GM19043 (cell line): ENCODE data around the gene MACROD2.

ENCODE experiments used
- ATAC-seq: cut with Tn5 transposase; IDR thresholded peaks from one replicate; pipeline ENCODE4 v1.9.1; 2021; ENCODE audit warnings: low read depth; ENCODE audit not compliant: unreplicated experiment

MACROD2 gene

DNA sequence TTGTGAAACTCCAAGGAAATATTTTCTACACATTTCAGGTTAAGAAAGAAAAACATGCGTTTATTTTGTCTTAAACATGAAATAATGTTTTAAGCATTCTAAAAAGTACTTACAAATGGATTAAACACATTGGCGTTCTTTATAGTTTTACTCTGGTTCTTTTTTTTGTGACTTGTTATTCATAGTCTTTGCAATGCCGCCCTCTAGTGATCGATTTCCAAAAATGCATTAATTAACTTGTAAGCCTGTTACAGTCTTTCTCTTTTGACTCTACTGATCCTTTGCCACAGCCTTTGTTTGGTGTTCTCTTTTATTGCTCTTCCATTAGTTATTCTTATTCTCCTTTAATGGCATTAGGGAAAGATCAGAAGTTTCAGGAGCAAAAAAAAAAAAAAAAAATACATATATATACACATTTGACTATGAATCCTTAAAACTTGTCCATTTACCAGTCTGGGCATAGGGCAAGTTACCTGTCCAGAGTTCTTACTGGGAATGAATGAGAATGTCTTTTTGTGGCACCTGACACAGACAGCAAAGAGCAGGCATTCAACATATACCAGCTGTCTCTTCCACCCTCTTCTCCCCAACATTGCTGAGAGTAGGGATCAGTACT is 59.9 kb downstream of the MACROD2 start:
- no peak for ATAC-seq

DNA sequence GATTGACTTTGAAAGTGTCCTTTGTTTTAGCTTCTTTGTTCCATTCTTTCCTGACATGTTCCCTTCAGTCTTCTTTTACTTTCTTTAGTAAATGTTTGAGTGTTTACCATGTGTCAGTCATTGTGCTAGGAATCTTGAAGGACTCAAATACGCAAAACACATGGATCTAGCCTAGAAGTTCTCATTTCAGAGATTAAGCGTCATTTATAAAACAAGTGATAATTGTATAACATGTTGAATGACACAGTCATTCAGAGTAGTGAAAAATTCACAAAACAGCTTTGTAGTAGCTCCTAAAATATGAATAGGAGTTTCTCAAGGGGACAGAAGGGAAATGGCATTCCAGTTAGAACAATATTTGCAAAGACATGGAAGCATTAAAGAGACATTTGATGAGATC is 66.9 kb downstream of the MACROD2 start:
- no peak for ATAC-seq

- no peak for ATAC-seq
Observed at GRCh38 chr20:14062786-14063185, 67.5 kb downstream of the MACROD2 start.

GRCh38 chr20:14064333-14064732 is 69.0 kb downstream of the MACROD2 start:
- ATAC-seq = no peak

DNA sequence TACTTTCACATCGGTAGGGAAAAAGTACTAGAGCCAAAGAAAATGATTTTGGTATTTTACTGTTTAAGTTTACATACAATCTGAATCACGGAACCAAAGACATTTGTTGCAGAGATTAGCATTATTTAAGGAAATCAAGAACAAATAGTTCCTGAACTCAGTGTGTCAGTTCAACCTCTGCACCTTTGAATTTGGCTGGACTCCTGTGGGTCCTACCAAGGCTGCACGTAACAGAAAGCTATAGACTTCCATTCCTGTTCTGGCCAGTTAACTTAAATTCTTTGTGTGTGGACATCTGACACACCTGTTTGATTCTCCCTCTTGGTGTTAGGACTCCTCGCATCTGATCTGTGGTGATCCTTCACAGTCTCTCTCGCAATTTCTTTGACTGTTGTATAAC is 69.6 kb downstream of the MACROD2 start:
- ATAC-seq = no peak

- ATAC-seq = no peak
Observed at GRCh38 chr20:14065774-14066173, 70.5 kb downstream of the MACROD2 start.

- ATAC-seq = no peak
Observed at GRCh38 chr20:14067603-14068002, 72.3 kb downstream of the MACROD2 start.

DNA sequence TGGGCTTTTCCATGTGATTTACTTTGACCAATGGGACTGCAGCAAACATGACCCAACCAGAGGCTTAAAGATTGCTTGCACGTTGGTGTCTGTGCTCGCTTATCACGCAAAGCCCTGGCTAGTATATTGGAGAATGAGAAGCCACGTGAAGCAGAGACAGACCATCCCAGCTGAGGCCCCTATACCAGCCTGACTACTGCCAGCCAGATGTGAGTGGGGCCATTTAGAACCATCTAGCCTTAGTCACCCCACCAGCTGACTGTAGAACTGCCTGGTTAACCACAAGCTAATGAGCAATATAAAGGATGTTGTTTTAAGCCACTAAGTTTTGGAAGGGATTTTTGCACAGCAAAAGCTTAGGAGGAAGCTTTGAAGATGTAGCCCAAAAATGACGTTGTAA is 74.5 kb downstream of the MACROD2 start:
- no peak for ATAC-seq

GRCh38 chr20:14093652-14094051 is 98.3 kb downstream of the MACROD2 start:
- no peak for ATAC-seq

- no peak for ATAC-seq
Observed at GRCh38 chr20:14098261-14098660, 102.9 kb downstream of the MACROD2 start.

GRCh38 chr20:14113416-14113815 is 118.1 kb downstream of the MACROD2 start:
- no peak for ATAC-seq

GRCh38 chr20:14114065-14114704 is 118.9 kb downstream of the MACROD2 start:
- ATAC-seq = no peak

- no peak for ATAC-seq
Observed at GRCh38 chr20:14116037-14116436, 120.7 kb downstream of the MACROD2 start.

GRCh38 chr20:14117768-14118167 is 122.5 kb downstream of the MACROD2 start:
- no peak for ATAC-seq

GRCh38 chr20:14126856-14127255 is 131.5 kb downstream of the MACROD2 start:
- no peak for ATAC-seq

- no peak for ATAC-seq
Observed at GRCh38 chr20:14127514-14128223, 132.4 kb downstream of the MACROD2 start.

DNA sequence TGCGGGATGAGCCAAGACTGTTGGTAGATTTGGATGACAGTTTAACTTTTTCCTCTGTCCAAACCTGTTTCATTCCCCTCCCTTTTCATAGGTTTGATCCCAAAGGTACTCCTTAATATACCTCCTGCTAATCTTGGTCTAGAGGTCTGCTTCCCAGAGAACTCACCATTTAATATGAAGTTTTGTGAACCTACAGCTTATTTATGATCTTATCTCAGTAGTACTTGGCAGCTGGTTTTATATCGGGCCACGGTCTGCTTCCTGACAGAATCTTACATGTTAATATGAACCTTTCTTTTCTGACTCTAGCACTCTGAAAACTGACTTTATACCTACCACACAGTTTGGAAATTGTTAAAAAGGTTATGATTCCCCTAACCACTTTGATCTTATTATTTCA is 138.7 kb downstream of the MACROD2 start:
- ATAC-seq = no peak

- ATAC-seq = no peak
Observed at GRCh38 chr20:14142171-14142570, 146.9 kb downstream of the MACROD2 start.

DNA sequence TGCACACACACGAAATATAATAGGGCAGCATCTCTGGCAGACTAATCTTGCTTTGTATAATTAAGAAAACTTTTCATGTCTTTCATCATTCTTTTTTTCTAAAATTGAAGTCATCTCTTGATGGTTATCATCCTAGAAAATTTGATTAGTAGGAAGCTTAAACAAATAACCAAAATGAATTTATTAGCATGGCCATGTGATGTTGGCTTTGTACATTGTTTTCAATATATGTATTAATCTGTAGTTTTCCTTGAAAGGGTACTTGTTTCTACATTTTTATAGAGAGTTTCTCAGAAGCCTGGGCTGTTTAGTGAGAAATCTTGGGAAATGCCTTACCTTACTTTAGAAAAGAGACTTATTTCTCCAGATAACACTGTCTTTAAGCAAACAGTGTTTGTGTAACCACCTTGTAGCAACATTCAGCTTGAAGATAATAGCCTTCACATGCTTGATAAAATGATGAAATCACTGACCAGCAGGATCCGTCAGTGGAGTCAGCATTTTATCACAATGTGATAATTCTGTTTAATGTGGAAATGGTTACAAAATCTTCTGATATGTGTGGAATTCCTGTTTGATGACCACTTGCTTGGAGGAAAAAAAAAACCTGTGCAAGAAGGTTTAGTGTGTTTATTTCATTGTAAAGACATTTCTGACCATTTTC is 147.8 kb downstream of the MACROD2 start:
- ATAC-seq = no peak

DNA sequence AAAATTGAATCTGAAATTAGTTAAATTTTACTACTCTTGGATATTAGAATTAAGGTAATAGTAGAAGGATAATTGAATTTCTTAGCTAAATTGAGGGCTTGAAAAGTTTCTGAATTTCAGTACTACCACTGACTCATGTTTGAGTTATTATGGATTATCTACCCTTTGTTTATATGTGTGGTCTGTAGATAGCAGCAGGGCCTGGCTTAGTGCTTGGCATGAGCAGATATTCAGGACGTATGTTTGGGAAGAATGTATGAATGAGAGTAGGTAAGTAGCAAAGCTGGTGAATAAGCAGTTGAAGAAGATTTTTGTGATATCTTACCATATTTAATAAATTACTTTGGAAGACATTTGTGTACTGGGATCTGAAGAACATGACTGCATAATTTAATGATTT is 152.7 kb downstream of the MACROD2 start:
- no peak for ATAC-seq

DNA sequence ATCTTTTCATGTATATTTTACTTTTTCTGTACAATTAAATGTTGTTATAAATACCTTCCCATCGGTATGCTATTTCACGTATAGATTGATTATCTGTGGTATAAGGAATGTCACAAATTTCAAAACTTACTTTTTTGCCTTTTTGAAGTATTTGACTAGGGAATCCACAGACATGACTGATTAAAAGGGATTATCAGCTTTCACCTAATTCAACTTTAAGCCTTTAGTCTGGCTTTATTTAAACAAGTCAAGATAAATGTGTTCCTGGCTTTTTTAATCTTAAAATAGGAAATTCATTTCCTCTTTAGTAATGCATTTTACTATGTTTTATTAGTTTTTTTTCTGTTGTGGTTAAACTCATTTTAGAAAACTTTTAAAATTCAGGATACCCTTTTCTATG is 160.0 kb downstream of the MACROD2 start:
- ATAC-seq = no peak
